Activated CD8-positive, alpha-beta memory T cell treated with anti-CD3 and anti-CD28 coated beads, Interleukin-2, amount 50 U/mL, for 24 hours (primary cell): ENCODE measurements around the gene MCM5.
A peak's percentile ranks its signal among the peaks of the same experiment; 100 is the strongest.
"Not testable (repeated sequence)": the region's sequence is repeated elsewhere in the genome, so short reads cannot be mapped to it uniquely, and the experiment has no call there.

ENCODE experiments used
- DNase-seq: peaks from one replicate; pipeline ENCODE4 v3.0.0-alpha.2; 2020; ENCODE audit errors: extremely low read depth

The MCM5 gene

GRCh38 chr22:35399678-35400500 is at the start of gene MCM5:
Gene MCM5 (plus strand): TSS chr22:35400140. CDS start chr22:35400439, 299 bp downstream.
- DNase-seq: peak; percentile 96

DNA sequence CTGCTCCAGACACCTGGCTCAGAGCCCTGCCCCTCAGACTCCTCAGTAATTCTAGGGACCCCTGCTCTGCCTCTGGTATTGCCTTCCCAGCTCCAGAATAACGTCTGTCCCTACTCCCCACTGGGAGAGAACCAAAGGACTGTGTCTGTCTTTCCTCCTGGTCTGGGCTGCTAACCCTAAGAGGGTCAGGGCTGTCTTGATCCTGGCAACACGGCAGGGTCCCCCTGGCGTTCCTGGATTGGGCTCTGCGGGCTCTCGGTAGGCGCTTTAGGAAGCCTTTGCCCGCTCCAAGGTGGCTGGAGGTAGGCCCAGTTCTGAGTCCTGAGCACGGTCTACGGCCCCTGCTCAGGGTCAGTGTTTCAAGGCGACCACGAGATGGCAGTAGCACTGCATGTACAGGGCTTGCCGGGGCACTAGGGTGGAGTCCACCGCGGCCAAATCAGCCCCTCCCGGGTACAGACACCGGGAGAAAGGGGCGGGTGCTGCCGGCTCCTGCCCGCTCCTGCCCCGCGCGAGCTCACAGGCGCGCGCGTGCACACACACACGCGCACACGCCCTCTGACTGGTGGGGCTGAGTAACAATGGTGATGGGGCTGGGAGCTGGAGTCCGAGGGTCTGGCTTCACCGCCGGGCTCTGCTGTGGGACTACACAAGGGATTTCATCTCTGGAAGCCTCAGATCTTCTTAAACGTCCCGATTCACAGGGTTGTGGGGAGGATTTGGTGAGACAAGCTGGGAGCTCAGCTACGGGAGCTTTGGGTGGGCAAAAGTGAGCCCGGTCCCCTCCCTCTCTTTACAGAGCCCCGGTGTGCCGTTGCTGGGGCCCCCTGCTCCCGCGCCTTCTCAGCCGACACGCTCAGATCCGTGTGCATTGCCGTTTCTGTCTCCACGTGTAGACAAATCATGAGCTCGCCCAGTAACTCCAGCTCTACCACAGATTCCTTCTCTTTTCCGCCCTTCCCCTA is 49.1 kb upstream of the MCM5 start:
- peak; percentile 65 for DNase-seq

DNA sequence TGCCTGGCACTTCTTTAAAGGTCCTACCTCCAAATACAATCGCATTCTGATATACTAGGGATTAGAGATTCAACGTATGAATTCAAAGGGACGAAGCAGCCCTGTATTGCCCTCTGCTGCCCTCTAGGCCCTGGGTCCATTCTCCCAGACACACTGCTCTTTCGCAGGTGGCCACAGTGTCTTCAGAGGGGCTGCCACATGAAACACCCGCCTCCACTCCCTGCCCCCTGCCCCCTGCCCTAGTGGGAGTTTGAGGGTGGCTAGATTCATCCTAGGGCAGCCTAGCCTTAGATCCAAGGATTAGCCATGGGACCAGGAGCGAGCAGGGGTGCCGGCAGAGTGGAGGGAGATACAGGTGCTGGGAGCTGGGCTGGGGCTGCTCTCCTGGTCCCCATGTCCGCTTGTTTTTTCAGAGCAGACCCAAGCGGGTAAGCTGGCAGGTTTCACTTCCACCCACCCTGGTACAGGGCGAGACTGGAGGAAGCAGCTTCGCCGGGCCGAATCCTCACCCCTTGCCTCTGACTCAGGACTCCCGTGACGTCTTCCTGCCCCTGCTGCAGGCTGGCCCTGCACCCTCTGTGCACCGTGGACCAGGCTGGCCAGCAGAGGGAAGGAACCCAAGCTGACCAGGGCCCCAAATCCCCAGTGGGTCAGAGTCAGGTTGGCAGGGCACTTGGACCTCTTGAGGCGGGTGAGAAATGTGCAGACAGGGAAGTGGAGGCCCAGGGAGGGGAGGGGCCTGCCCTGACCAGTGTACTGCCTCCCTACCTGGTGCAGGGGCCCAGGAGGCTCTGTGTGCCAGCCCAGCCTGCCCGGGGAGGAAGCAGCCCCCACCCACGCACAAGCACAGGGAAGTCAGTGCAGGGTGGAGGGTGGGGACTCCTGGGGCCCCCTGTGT is 47.5 kb upstream of the MCM5 start:
- DNase-seq: no peak

DNA sequence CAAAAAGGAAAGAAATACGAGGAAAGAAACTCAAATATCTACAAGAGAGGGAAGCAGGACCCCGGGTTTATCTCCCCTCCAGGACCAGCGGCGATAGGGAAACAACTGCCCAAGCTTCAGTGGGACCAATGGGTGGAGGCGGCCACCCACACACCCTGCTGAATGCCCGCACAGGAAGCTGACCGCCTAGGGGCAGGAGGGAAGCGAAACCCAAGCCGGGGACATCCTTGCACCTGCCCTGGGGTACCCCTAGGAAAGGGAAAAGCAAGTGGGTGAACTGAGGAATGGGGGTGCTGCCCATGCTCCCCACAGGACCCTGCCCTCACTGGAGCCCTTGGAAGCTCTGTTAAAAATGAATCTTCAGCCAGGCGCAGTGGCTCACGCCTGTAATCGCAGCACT is 46.6 kb upstream of the MCM5 start:
- DNase-seq: no peak

- DNase-seq: no peak
Observed at GRCh38 chr22:35354068-35354467, 45.9 kb upstream of the MCM5 start.

GRCh38 chr22:35357883-35358621 is 41.9 kb upstream of the MCM5 start:
- DNase-seq: no peak

GRCh38 chr22:35359380-35360065 is 40.4 kb upstream of the MCM5 start:
- no peak for DNase-seq

DNA sequence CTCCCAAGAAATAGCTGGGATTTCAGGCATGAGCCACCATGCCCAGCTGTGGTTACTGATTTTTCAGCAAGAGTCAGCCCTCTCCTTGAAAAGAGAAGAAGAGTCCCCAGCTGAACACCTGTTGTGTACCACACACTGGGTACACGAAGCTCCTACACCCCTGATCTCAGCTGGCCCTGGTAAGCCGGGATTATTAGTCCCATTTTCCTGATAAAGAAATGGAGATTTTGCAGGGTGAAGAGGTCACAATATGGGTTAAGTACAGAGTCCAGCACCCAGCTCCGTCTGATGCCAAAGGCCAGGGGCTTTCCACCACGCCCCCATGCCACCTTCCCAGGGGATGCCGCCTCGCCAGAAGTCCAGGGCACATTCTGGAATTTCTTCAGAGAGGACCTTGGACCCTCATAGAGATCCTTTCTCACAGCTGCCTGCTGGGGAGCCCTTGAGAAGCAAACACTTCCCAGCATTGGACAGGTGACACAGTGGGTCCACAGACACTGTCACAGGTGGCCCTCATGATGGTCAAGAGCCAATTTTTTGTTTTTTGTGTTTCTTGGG is 38.9 kb upstream of the MCM5 start:
- no peak for DNase-seq

GRCh38 chr22:35363566-35364086 is 36.3 kb upstream of the MCM5 start:
- no peak for DNase-seq

GRCh38 chr22:35364230-35364629 is 35.7 kb upstream of the MCM5 start:
- DNase-seq: not testable (repeated sequence)

GRCh38 chr22:35367331-35367886 is 32.5 kb upstream of the MCM5 start:
- no peak for DNase-seq

- DNase-seq: no peak
Observed at GRCh38 chr22:35368386-35368785, 31.6 kb upstream of the MCM5 start.

DNA sequence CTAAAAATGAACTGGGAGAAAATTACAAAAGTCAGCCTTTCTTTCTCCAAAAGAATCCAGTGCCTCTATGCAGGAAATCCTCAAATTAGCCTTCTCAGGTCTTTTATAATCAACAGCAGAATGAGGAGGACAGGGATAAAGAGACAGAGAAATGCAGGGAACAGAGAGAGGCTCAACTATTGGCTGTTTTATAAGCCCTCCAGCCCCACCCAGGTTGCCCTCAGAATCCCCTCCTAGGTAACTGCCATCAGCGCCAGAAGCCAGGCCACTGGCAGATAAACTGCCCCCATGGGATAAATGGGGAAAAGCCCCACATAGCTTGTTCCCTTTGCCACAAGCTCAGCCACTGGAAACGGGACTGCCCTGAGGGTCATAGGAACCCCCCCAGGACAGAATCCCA is 29.9 kb upstream of the MCM5 start:
- DNase-seq: no peak

DNA sequence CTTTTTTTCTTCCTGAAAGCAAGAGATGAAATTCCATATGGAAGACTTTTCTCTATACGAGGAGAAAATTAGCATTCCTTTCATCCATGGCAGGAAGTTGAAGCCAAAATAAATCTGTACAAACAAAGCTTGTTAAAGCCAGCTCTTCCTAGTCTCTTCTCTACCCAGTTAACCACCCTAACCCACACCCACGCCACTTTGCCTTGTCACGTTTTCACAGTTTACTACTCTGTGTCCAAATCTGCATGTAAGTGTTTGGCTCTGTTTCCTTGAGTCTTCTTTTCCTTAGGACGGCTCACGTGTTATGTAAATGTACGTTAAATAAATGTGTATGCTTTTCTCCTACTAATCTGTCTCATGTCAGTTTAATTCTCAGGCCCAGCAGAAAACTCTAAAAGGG is 26.2 kb upstream of the MCM5 start:
- DNase-seq: no peak

DNA sequence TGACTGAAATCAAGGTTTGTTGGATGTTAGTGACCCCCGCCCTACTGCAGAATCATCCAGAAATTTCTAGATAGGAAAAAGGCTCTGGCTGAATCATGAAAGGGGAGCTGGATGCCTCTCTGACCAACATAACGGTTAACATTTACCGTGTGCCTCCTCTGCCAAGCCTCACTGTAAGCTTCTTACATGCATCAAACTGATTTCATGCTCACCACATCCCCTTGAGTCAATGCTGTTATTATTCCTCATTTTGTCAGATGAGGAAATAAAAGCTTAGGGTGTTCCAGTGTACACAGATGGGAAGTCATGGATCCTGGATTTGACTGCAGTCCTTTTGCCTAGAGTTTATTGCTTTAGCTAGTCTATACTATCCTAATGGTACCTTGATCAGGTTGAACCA is 24.9 kb upstream of the MCM5 start:
- no peak for DNase-seq

- no peak for DNase-seq
Observed at GRCh38 chr22:35375526-35375925, 24.4 kb upstream of the MCM5 start.

DNA sequence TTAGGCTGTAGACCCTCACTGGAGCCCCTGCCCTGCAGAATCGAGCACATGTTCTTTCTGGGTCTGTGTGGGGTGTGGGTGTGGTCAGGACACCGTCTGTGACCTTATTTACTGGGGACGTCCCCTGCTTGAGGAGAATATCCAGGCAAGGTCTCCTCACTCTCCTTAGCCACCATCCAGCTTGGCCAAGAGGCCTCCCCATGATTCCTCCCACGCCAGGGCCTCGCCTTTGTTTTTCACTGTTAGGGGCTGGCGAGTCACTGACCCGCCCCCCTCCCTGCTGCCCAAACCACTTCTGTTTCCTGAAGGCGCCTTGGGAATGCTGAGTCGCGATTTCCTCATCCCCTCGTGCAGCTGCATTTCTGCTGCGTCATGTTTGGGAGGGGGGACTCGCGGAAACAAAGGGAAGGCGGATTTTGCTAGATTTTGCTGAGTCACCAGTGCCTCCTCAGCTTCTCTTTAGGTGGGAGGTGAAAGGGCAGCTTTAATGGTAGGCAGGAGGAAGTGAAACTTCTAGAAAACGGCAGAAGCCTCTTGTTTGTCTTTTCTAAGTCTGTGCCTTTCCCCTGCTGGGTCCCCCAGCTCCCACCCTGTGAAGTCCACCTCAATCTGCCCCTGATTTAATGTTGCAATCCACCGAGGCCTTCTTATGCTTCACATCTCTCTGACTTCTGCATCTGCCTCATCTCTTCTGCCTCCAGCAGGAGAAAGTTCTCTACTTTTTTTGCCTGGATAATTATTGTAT is 23.0 kb upstream of the MCM5 start:
- no peak for DNase-seq

GRCh38 chr22:35377735-35378134 is 22.2 kb upstream of the MCM5 start:
- no peak for DNase-seq

DNA sequence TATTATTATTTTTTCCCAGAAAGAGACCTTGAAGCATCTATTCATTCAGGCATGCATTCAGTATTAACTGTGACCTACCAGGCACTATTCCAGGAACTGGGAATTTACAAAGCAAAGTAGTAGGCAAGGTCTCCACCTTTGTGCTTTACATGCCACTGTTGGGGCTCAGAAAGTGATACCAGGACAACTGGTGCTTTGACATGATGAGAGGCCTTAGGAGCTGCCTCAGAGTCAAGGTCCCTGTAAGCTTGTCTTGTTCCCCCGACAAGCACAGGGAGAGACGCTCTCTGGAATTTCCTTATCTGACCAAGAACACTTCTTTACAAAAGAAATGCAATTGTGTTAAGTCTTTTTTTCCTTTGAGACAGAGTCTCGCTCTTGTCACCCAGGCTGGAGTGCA is 21.3 kb upstream of the MCM5 start:
- no peak for DNase-seq
